Measurements from ENCODE around the gene ST3GAL3. TPM values are rescaled to one million over a fixed set of nuclear protein-coding genes. Genes with fewer than 3 reads are reported as not detected.

Gene ST3GAL3
- total RNA-seq, 1 experiment from 2014 or later = 8.6 TPM

GRCh38 chr1:43664369-43664768, 43.0 kb upstream of the ST3GAL3 start:
- ATAC-seq (no peak), DNase-seq (ENCODE audit: low spot score) (no peak)
- no peak for TF ChIP-seq NR3C1 (CRISPR knock-in tag; conservative IDR thresholded peaks at IDR 0.05; ENCODE audit: low read depth)
- Mint-ChIP-seq H3K27me3 (ENCODE audit: low read depth) (no peaks in the 10 kb centered on the region; the same call in 1 of the 2 replicates), H3K9me3 (no peaks in the 10 kb centered on the region), H3K27ac (peak overlapping the region; percentile 50), H3K4me1 (peaks cover 18% of the 10 kb centered on the region), H3K36me3 (peaks cover 81% of the 10 kb centered on the region), H3K4me3 (no peak overlapping the region)
- ChIA-PET CTCF (interaction anchor here (1.8 kb wide), 1 partner anchor 11 kb away, joined by 7 read pairs; no protein-coding TSS in a partner anchor), POLR2A (interaction anchor here (1.4 kb wide), 1 partner anchor 14 kb away, joined by 3 read pairs; the partner anchor contains the start of gene KDM4A)

- POLR2A ChIA-PET = interaction anchor here (0.8 to 1.7 kb wide), 2 partner anchors 16 to 40 kb away, joined by 5 read pairs; partner anchors contain the start of genes KDM4A and ST3GAL3
Measured at GRCh38 chr1:43666608-43667007, 40.7 kb upstream of the ST3GAL3 start.

More at GRCh38 chr1:43666608-43667007, 40.7 kb upstream of the ST3GAL3 start:
- no peaks in the 10 kb centered on the region for H3K9me3 Mint-ChIP-seq
- peaks cover 94% of the 10 kb centered on the region for H3K36me3 Mint-ChIP-seq
- peaks cover 1% of the 10 kb centered on the region for H3K4me1 Mint-ChIP-seq
- H3K27ac Mint-ChIP-seq = no peak overlapping the region
- no peak overlapping the region for H3K4me3 Mint-ChIP-seq
- no peaks in the 10 kb centered on the region for H3K27me3 Mint-ChIP-seq (ENCODE audit: low read depth)
- ATAC-seq (no peak), DNase-seq (ENCODE audit: low spot score) (no peak)
- CTCF ChIA-PET = interaction anchor here (0.9 to 1.8 kb wide), 2 partner anchors 13 to 17 kb away, joined by 3 to 9 read pairs; partner anchors contain the start of gene KDM4A
- TF ChIP-seq GTF2I (CRISPR knock-in tag; conservative IDR thresholded peaks at IDR 0.05) (no peak), NFATC4 (CRISPR knock-in tag; IDR thresholded peaks at IDR 0.05) (no peak), MAX (CRISPR knock-in tag; IDR thresholded peaks at IDR 0.05) (no peak), ZNF423 (CRISPR knock-in tag; IDR thresholded peaks at IDR 0.05) (no peak), NR2C2 (CRISPR knock-in tag; IDR thresholded peaks at IDR 0.05) (no peak), ZNF138 (CRISPR knock-in tag; conservative IDR thresholded peaks at IDR 0.05) (no peak), JUN (CRISPR knock-in tag; IDR thresholded peaks at IDR 0.05) (no peak), CBFB (CRISPR knock-in tag; IDR thresholded peaks at IDR 0.05; ENCODE audit: low read depth) (no peak), ZNF416 (CRISPR knock-in tag; IDR thresholded peaks at IDR 0.05) (no peak), PREB (CRISPR knock-in tag; IDR thresholded peaks at IDR 0.05; ENCODE audit: borderline replicate concordance) (no peak), MYBL2 (CRISPR knock-in tag; IDR thresholded peaks at IDR 0.05) (no peak), SOX15 (CRISPR knock-in tag; IDR thresholded peaks at IDR 0.05) (no peak), TP53 (CRISPR knock-in tag; IDR thresholded peaks at IDR 0.05) (no peak)
- TF ChIP-seq, protein P1, sequence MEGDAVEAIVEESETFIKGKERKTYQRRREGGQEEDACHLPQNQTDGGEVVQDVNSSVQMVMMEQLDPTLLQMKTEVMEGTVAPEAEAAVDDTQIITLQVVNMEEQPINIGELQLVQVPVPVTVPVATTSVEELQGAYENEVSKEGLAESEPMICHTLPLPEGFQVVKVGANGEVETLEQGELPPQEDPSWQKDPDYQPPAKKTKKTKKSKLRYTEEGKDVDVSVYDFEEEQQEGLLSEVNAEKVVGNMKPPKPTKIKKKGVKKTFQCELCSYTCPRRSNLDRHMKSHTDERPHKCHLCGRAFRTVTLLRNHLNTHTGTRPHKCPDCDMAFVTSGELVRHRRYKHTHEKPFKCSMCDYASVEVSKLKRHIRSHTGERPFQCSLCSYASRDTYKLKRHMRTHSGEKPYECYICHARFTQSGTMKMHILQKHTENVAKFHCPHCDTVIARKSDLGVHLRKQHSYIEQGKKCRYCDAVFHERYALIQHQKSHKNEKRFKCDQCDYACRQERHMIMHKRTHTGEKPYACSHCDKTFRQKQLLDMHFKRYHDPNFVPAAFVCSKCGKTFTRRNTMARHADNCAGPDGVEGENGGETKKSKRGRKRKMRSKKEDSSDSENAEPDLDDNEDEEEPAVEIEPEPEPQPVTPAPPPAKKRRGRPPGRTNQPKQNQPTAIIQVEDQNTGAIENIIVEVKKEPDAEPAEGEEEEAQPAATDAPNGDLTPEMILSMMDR (IDR thresholded peaks at IDR 0.05) = no peak
- TF ChIP-seq, protein P2, sequence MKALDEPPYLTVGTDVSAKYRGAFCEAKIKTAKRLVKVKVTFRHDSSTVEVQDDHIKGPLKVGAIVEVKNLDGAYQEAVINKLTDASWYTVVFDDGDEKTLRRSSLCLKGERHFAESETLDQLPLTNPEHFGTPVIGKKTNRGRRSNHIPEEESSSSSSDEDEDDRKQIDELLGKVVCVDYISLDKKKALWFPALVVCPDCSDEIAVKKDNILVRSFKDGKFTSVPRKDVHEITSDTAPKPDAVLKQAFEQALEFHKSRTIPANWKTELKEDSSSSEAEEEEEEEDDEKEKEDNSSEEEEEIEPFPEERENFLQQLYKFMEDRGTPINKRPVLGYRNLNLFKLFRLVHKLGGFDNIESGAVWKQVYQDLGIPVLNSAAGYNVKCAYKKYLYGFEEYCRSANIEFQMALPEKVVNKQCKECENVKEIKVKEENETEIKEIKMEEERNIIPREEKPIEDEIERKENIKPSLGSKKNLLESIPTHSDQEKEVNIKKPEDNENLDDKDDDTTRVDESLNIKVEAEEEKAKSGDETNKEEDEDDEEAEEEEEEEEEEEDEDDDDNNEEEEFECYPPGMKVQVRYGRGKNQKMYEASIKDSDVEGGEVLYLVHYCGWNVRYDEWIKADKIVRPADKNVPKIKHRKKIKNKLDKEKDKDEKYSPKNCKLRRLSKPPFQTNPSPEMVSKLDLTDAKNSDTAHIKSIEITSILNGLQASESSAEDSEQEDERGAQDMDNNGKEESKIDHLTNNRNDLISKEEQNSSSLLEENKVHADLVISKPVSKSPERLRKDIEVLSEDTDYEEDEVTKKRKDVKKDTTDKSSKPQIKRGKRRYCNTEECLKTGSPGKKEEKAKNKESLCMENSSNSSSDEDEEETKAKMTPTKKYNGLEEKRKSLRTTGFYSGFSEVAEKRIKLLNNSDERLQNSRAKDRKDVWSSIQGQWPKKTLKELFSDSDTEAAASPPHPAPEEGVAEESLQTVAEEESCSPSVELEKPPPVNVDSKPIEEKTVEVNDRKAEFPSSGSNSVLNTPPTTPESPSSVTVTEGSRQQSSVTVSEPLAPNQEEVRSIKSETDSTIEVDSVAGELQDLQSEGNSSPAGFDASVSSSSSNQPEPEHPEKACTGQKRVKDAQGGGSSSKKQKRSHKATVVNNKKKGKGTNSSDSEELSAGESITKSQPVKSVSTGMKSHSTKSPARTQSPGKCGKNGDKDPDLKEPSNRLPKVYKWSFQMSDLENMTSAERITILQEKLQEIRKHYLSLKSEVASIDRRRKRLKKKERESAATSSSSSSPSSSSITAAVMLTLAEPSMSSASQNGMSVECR (CRISPR knock-in tag; IDR thresholded peaks at IDR 0.05; ENCODE audit: borderline replicate concordance) = no peak
- TF ChIP-seq, protein P3, sequence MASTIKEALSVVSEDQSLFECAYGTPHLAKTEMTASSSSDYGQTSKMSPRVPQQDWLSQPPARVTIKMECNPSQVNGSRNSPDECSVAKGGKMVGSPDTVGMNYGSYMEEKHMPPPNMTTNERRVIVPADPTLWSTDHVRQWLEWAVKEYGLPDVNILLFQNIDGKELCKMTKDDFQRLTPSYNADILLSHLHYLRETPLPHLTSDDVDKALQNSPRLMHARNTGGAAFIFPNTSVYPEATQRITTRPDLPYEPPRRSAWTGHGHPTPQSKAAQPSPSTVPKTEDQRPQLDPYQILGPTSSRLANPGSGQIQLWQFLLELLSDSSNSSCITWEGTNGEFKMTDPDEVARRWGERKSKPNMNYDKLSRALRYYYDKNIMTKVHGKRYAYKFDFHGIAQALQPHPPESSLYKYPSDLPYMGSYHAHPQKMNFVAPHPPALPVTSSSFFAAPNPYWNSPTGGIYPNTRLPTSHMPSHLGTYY (CRISPR knock-in tag; IDR thresholded peaks at IDR 0.05) = no peak
- TF ChIP-seq, protein P4, sequence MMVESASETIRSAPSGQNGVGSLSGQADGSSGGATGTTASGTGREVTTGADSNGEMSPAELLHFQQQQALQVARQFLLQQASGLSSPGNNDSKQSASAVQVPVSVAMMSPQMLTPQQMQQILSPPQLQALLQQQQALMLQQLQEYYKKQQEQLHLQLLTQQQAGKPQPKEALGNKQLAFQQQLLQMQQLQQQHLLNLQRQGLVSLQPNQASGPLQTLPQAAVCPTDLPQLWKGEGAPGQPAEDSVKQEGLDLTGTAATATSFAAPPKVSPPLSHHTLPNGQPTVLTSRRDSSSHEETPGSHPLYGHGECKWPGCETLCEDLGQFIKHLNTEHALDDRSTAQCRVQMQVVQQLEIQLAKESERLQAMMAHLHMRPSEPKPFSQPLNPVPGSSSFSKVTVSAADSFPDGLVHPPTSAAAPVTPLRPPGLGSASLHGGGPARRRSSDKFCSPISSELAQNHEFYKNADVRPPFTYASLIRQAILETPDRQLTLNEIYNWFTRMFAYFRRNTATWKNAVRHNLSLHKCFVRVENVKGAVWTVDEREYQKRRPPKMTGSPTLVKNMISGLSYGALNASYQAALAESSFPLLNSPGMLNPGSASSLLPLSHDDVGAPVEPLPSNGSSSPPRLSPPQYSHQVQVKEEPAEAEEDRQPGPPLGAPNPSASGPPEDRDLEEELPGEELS (CRISPR knock-in tag; IDR thresholded peaks at IDR 0.05) = no peak
- TF ChIP-seq, protein P5, sequence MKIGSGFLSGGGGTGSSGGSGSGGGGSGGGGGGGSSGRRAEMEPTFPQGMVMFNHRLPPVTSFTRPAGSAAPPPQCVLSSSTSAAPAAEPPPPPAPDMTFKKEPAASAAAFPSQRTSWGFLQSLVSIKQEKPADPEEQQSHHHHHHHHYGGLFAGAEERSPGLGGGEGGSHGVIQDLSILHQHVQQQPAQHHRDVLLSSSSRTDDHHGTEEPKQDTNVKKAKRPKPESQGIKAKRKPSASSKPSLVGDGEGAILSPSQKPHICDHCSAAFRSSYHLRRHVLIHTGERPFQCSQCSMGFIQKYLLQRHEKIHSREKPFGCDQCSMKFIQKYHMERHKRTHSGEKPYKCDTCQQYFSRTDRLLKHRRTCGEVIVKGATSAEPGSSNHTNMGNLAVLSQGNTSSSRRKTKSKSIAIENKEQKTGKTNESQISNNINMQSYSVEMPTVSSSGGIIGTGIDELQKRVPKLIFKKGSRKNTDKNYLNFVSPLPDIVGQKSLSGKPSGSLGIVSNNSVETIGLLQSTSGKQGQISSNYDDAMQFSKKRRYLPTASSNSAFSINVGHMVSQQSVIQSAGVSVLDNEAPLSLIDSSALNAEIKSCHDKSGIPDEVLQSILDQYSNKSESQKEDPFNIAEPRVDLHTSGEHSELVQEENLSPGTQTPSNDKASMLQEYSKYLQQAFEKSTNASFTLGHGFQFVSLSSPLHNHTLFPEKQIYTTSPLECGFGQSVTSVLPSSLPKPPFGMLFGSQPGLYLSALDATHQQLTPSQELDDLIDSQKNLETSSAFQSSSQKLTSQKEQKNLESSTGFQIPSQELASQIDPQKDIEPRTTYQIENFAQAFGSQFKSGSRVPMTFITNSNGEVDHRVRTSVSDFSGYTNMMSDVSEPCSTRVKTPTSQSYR (CRISPR knock-in tag; IDR thresholded peaks at IDR 0.05) = no peak
- TF ChIP-seq, protein P6, sequence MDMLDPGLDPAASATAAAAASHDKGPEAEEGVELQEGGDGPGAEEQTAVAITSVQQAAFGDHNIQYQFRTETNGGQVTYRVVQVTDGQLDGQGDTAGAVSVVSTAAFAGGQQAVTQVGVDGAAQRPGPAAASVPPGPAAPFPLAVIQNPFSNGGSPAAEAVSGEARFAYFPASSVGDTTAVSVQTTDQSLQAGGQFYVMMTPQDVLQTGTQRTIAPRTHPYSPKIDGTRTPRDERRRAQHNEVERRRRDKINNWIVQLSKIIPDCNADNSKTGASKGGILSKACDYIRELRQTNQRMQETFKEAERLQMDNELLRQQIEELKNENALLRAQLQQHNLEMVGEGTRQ (CRISPR knock-in tag; IDR thresholded peaks at IDR 0.05) = no peak

All from WTC11 (cell line).